GM19035 (cell line): ENCODE measurements around the gene KLF6.

Source experiments
- ATAC-seq: cut with Tn5 transposase; IDR thresholded peaks from one replicate; pipeline ENCODE4 v1.9.1; 2021; ENCODE audit not compliant: unreplicated experiment

Gene KLF6

GRCh38 chr10:3784510-3785250 is at the start of gene KLF6:
TSS of gene KLF6 (minus strand) at chr10:3785209. CDS start at chr10:3785014, 195 bp downstream.
- peak; percentile 5 for ATAC-seq

- no peak for ATAC-seq
Observed at GRCh38 chr10:3834404-3834803, 49.4 kb upstream of the KLF6 start.

GRCh38 chr10:3833046-3833445 is 48.0 kb upstream of the KLF6 start:
- ATAC-seq: no peak

- ATAC-seq: peak; percentile 35
Observed at GRCh38 chr10:3832022-3832786, 47.2 kb upstream of the KLF6 start.

GRCh38 chr10:3831608-3832007 is 46.6 kb upstream of the KLF6 start:
- ATAC-seq: no peak

GRCh38 chr10:3830946-3831345 is 45.9 kb upstream of the KLF6 start:
- ATAC-seq: no peak

- no peak for ATAC-seq
Observed at GRCh38 chr10:3829156-3830050, 44.4 kb upstream of the KLF6 start.

GRCh38 chr10:3828404-3829155 is 43.6 kb upstream of the KLF6 start:
- peak; percentile 47 for ATAC-seq

GRCh38 chr10:3827768-3828403 is 42.9 kb upstream of the KLF6 start:
- no peak for ATAC-seq

- no peak for ATAC-seq
Observed at GRCh38 chr10:3827266-3827665, 42.3 kb upstream of the KLF6 start.

- no peak for ATAC-seq
Observed at GRCh38 chr10:3825862-3826351, 40.9 kb upstream of the KLF6 start.

GRCh38 chr10:3825244-3825643 is 40.2 kb upstream of the KLF6 start:
- ATAC-seq: no peak

- ATAC-seq: no peak
Observed at GRCh38 chr10:3822541-3823330, 37.7 kb upstream of the KLF6 start.

GRCh38 chr10:3820255-3820654 is 35.2 kb upstream of the KLF6 start:
- no peak for ATAC-seq

GRCh38 chr10:3816995-3817394 is 32.0 kb upstream of the KLF6 start:
- ATAC-seq: no peak

GRCh38 chr10:3814838-3815220 is 29.8 kb upstream of the KLF6 start:
- ATAC-seq: no peak

GRCh38 chr10:3813986-3814837 is 29.2 kb upstream of the KLF6 start:
- ATAC-seq: no peak

- no peak for ATAC-seq
Observed at GRCh38 chr10:3813267-3813666, 28.3 kb upstream of the KLF6 start.
